ENCODE data around the gene SLC38A2.

GRCh38 chr12:46403719-46404070 lies 31.1 kb upstream of the SLC38A2 start:
- TF ChIP-seq POLR2AphosphoS5 (IDR thresholded peaks at IDR 0.05) (no peak), POLR2A (IDR thresholded peaks at IDR 0.05) (no peak)

All from transverse colon (tissue), 3 donors.